ENCODE measurements around the gene PTPN13. TPM values are rescaled to one million over a fixed set of nuclear protein-coding genes. Genes with fewer than 3 reads are reported as not detected.

Gene PTPN13
- total RNA-seq, 2 experiments from 2014 or later: 3.9 to 4.1 TPM

DNA sequence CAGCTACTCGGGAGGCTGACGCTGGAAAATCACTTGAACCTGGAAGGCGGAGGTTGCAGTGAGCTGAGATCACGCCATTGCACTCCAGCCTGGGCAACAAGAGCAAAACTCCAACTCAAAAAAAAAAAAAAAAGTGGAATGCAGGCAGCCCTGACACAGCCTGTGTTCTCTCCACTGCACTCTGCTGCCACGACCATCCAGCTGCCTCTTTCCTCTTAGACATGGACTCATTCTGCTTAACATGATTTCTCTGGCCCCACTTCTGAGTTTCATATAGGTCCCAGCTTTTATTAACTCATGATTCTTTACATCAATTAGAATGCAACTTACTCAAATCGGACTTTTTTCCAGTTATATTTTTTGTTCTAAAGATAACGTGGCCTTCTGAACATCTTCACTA lies 225.4 kb downstream of the PTPN13 start:
- no peaks in the 10 kb centered on the region for H3K27me3 Mint-ChIP-seq
- no peaks in the 10 kb centered on the region for H3K36me3 Mint-ChIP-seq (ENCODE audit: low read depth)
- H3K4me1 Mint-ChIP-seq (ENCODE audit: low read depth): no peaks in the 10 kb centered on the region
- H3K4me1 ChIP-seq (ENCODE audit: insufficient read depth, low read length): no peaks in the 10 kb centered on the region
- no peak for TF ChIP-seq CTCF (IDR thresholded peaks at IDR 0.05)
- H3K4me3 ChIP-seq (ENCODE audit: low read length): no peak overlapping the region
- ATAC-seq (ENCODE audit: poor library complexity) (no peak), DNase-seq (no peak)
- H3K27ac Mint-ChIP-seq: no peak overlapping the region
- ChIA-PET POLR2A (no interaction called here), CTCF (no interaction called here)
- no peaks in the 10 kb centered on the region for H3K9me3 Mint-ChIP-seq
- no peak overlapping the region for H3K27ac ChIP-seq (ENCODE audit: low read depth in 1 of 2, low read length in 2 of 2)
- intact Hi-C loops (cut with DNase I, micrococcal nuclease): no loop called here
- no peaks in the 10 kb centered on the region for H3K27me3 ChIP-seq (ENCODE audit: control insufficient read depth in 1 of 2, insufficient read depth in 2 of 2, low read length in 2 of 2)
- peaks cover 0 to 8% of the 10 kb centered on the region in 2 experiments for H3K9me3 ChIP-seq (ENCODE audit: control insufficient read depth in 1 of 2, insufficient read depth in 1 of 2, low read length in 2 of 2)
- H3K36me3 ChIP-seq (ENCODE audit: insufficient read depth, low read length): no peaks in the 10 kb centered on the region
- H3K4me3 Mint-ChIP-seq: no peak overlapping the region

- Mint-ChIP-seq H3K9me3 (no peaks in the 10 kb centered on the region), H3K4me3 (no peak overlapping the region), H3K36me3 (ENCODE audit: low read depth) (no peaks in the 10 kb centered on the region), H3K27ac (no peak overlapping the region), H3K4me1 (ENCODE audit: low read depth) (no peaks in the 10 kb centered on the region), H3K27me3 (no peaks in the 10 kb centered on the region)
- Histone ChIP-seq H3K27me3 (ENCODE audit: control insufficient read depth in 1 of 2, insufficient read depth in 2 of 2, low read length in 2 of 2) (no peaks in the 10 kb centered on the region), H3K4me1 (ENCODE audit: insufficient read depth, low read length) (no peaks in the 10 kb centered on the region), H3K36me3 (ENCODE audit: insufficient read depth, low read length) (no peaks in the 10 kb centered on the region), H3K4me3 (ENCODE audit: low read length) (no peak overlapping the region), H3K27ac (ENCODE audit: low read depth in 1 of 2, low read length in 2 of 2) (no peak overlapping the region), H3K9me3 (ENCODE audit: control insufficient read depth in 1 of 2, insufficient read depth in 1 of 2, low read length in 2 of 2) (peaks cover 0 to under 1% of the 10 kb centered on the region in 2 experiments)
- CTCF ChIA-PET: no interaction called here
- intact Hi-C loops (cut with DNase I, micrococcal nuclease): no loop called here
- no peak for ATAC-seq (ENCODE audit: poor library complexity)
- POLR2A ChIA-PET: no interaction called here
- no peak for DNase-seq
- no peak for TF ChIP-seq CTCF (IDR thresholded peaks at IDR 0.05)
These were observed 227.0 kb downstream of the PTPN13 start for GRCh38 chr4:86821151-86821550.

GRCh38 chr4:86822136-86822535 lies 228.0 kb downstream of the PTPN13 start:
- no peak for TF ChIP-seq CTCF (IDR thresholded peaks at IDR 0.05)
- DNase-seq (no peak), ATAC-seq (ENCODE audit: poor library complexity) (no peak)
- no peaks in the 10 kb centered on the region for H3K9me3 ChIP-seq (ENCODE audit: control insufficient read depth in 1 of 2, insufficient read depth in 1 of 2, low read length in 2 of 2)
- no peak overlapping the region for H3K27ac Mint-ChIP-seq
- ChIA-PET CTCF (no interaction called here), POLR2A (no interaction called here)
- no peaks in the 10 kb centered on the region for H3K9me3 Mint-ChIP-seq
- H3K27me3 Mint-ChIP-seq: no peaks in the 10 kb centered on the region
- no peaks in the 10 kb centered on the region for H3K4me1 ChIP-seq (ENCODE audit: insufficient read depth, low read length)
- no peak overlapping the region for H3K4me3 ChIP-seq (ENCODE audit: low read length)
- H3K27me3 ChIP-seq (ENCODE audit: control insufficient read depth in 1 of 2, insufficient read depth in 2 of 2, low read length in 2 of 2): no peaks in the 10 kb centered on the region
- no peaks in the 10 kb centered on the region for H3K36me3 ChIP-seq (ENCODE audit: insufficient read depth, low read length)
- no peak overlapping the region for H3K4me3 Mint-ChIP-seq
- no peaks in the 10 kb centered on the region for H3K36me3 Mint-ChIP-seq (ENCODE audit: low read depth)
- intact Hi-C loops (cut with DNase I, micrococcal nuclease): no loop called here
- no peak overlapping the region for H3K27ac ChIP-seq (ENCODE audit: low read depth in 1 of 2, low read length in 2 of 2)
- H3K4me1 Mint-ChIP-seq (ENCODE audit: low read depth): no peaks in the 10 kb centered on the region

Measured in CD4-positive, alpha-beta T cell (primary cell).